ENCODE results near the gene TTC27.

The TTC27 gene

GRCh38 chr2:32820088-32820487, 192.2 kb downstream of the TTC27 start:
- CTCF ChIA-PET: no interaction called here
- POLR2A ChIA-PET: no interaction called here
- DNase-seq (ENCODE audit: extremely low spot score): no peak
- TF ChIP-seq FOXA1 (IDR thresholded peaks at IDR 0.05): no peak
- TF ChIP-seq ELF4 (IDR thresholded peaks at IDR 0.05): no peak
- no peak for TF ChIP-seq SP1 (IDR thresholded peaks at IDR 0.05)
- no peak for TF ChIP-seq ZNF384 (IDR thresholded peaks at IDR 0.05)
- TF ChIP-seq TARDBP (IDR thresholded peaks at IDR 0.05): no peak
- TF ChIP-seq CTBP1 (IDR thresholded peaks at IDR 0.05; ENCODE audit: borderline replicate concordance): no peak
- TF ChIP-seq LEF1 (IDR thresholded peaks at IDR 0.05; ENCODE audit: borderline replicate concordance): no peak
- no peak for TF ChIP-seq SUZ12 (IDR thresholded peaks at IDR 0.05)

- POLR2A ChIA-PET: no interaction called here
- CTCF ChIA-PET: no interaction called here
Observed at GRCh38 chr2:32820701-32821100, 192.9 kb downstream of the TTC27 start.

GRCh38 chr2:32824070-32824809, 196.4 kb downstream of the TTC27 start:
- DNase-seq (ENCODE audit: extremely low spot score): no peak
- POLR2A ChIA-PET: no interaction called here
- CTCF ChIA-PET: interaction anchor here (0.7 kb wide), 1 partner anchor 76 kb away, joined by 3 read pairs; no protein-coding TSS in a partner anchor
- no peak for TF ChIP-seq ARNT (IDR thresholded peaks at IDR 0.05)
- TF ChIP-seq LEF1 (IDR thresholded peaks at IDR 0.05; ENCODE audit: borderline replicate concordance): no peak
- TF ChIP-seq FOXK2 (IDR thresholded peaks at IDR 0.05): no peak
- no peak for TF ChIP-seq BHLHE40 (IDR thresholded peaks at IDR 0.05; ENCODE audit: borderline replicate concordance)
- TF ChIP-seq ZNF384 (IDR thresholded peaks at IDR 0.05): no peak
- no peak for TF ChIP-seq SUZ12 (IDR thresholded peaks at IDR 0.05)
- no peak for TF ChIP-seq PKNOX1 (IDR thresholded peaks at IDR 0.05)
- no peak for TF ChIP-seq CTBP1 (IDR thresholded peaks at IDR 0.05; ENCODE audit: borderline replicate concordance)

More at GRCh38 chr2:32820701-32821100, 192.9 kb downstream of the TTC27 start:
- no peak for DNase-seq (ENCODE audit: extremely low spot score)
- TF ChIP-seq FOXM1 (IDR thresholded peaks at IDR 0.05; ENCODE audit: borderline replicate concordance) (no peak), ZNF384 (IDR thresholded peaks at IDR 0.05) (no peak), FOXK2 (IDR thresholded peaks at IDR 0.05) (no peak), LEF1 (IDR thresholded peaks at IDR 0.05; ENCODE audit: borderline replicate concordance) (no peak), ELF4 (IDR thresholded peaks at IDR 0.05) (no peak), CTBP1 (IDR thresholded peaks at IDR 0.05; ENCODE audit: borderline replicate concordance) (no peak), FOXA1 (IDR thresholded peaks at IDR 0.05) (no peak), BHLHE40 (IDR thresholded peaks at IDR 0.05; ENCODE audit: borderline replicate concordance) (no peak)

- DNase-seq (ENCODE audit: extremely low spot score): no peak
- ChIA-PET CTCF (no interaction called here), POLR2A (no interaction called here)
- TF ChIP-seq SP1 (IDR thresholded peaks at IDR 0.05) (no peak), ELF4 (IDR thresholded peaks at IDR 0.05) (no peak), FOXA1 (IDR thresholded peaks at IDR 0.05) (no peak), FOXK2 (IDR thresholded peaks at IDR 0.05) (no peak), SUZ12 (IDR thresholded peaks at IDR 0.05) (no peak), ZNF384 (IDR thresholded peaks at IDR 0.05) (no peak), TARDBP (IDR thresholded peaks at IDR 0.05) (no peak), NFRKB (IDR thresholded peaks at IDR 0.05) (no peak)
Observed at GRCh38 chr2:32825291-32825712, 197.5 kb downstream of the TTC27 start.

- DNase-seq (ENCODE audit: extremely low spot score): no peak
- TF ChIP-seq HDGF (IDR thresholded peaks at IDR 0.05; ENCODE audit: borderline replicate concordance) (no peak), SUZ12 (IDR thresholded peaks at IDR 0.05) (no peak), SP1 (IDR thresholded peaks at IDR 0.05) (no peak), FOXM1 (IDR thresholded peaks at IDR 0.05; ENCODE audit: borderline replicate concordance) (no peak), PKNOX1 (IDR thresholded peaks at IDR 0.05) (no peak), ARNT (IDR thresholded peaks at IDR 0.05) (no peak), TARDBP (IDR thresholded peaks at IDR 0.05) (no peak), LEF1 (IDR thresholded peaks at IDR 0.05; ENCODE audit: borderline replicate concordance) (no peak), CTBP1 (IDR thresholded peaks at IDR 0.05; ENCODE audit: borderline replicate concordance) (no peak), NFRKB (IDR thresholded peaks at IDR 0.05) (no peak), FOXA1 (IDR thresholded peaks at IDR 0.05) (no peak), BHLHE40 (IDR thresholded peaks at IDR 0.05; ENCODE audit: borderline replicate concordance) (no peak), ZNF384 (IDR thresholded peaks at IDR 0.05) (no peak), FOXK2 (IDR thresholded peaks at IDR 0.05) (no peak), ELF4 (IDR thresholded peaks at IDR 0.05) (no peak), L3MBTL2 (conservative IDR thresholded peaks at IDR 0.05) (no peak)
- ChIA-PET CTCF (no interaction called here), POLR2A (no interaction called here)
Observed at GRCh38 chr2:32830196-32830595, 202.3 kb downstream of the TTC27 start.

- ChIA-PET POLR2A (no interaction called here), CTCF (no interaction called here)
- TF ChIP-seq FOXK2 (IDR thresholded peaks at IDR 0.05) (no peak), BHLHE40 (IDR thresholded peaks at IDR 0.05; ENCODE audit: borderline replicate concordance) (no peak), CTBP1 (IDR thresholded peaks at IDR 0.05; ENCODE audit: borderline replicate concordance) (no peak), ZNF384 (IDR thresholded peaks at IDR 0.05) (no peak), LEF1 (IDR thresholded peaks at IDR 0.05; ENCODE audit: borderline replicate concordance) (no peak), FOXM1 (IDR thresholded peaks at IDR 0.05; ENCODE audit: borderline replicate concordance) (no peak), FOXA1 (IDR thresholded peaks at IDR 0.05) (no peak), SP1 (IDR thresholded peaks at IDR 0.05) (no peak), SUZ12 (IDR thresholded peaks at IDR 0.05) (no peak), TARDBP (IDR thresholded peaks at IDR 0.05) (no peak), ELF4 (IDR thresholded peaks at IDR 0.05) (no peak), L3MBTL2 (conservative IDR thresholded peaks at IDR 0.05) (no peak), ARNT (IDR thresholded peaks at IDR 0.05) (no peak), NFRKB (IDR thresholded peaks at IDR 0.05) (no peak), HDGF (IDR thresholded peaks at IDR 0.05; ENCODE audit: borderline replicate concordance) (no peak), PKNOX1 (IDR thresholded peaks at IDR 0.05) (no peak)
- DNase-seq (ENCODE audit: extremely low spot score): no peak
Observed at GRCh38 chr2:32832821-32833220, 205.0 kb downstream of the TTC27 start.

All from HEK293T (cell line).